Right hindlimb (tissue), 1 donor: ENCODE results near the gene SLC23A3.
"Not testable (repeated sequence)": the region's sequence is repeated elsewhere in the genome, so short reads cannot be mapped to it uniquely, and the experiment has no call there.

Experiments used
- DNase-seq: peaks from one replicate; pipeline ENCODE4 v3.0.0-alpha.2; 2018

The SLC23A3 gene

GRCh38 chr2:219204425-219205164, 34.8 kb upstream of the SLC23A3 start:
- DNase-seq, result no peak

- DNase-seq, result not testable (repeated sequence)
Measured at GRCh38 chr2:219201331-219201730, 31.5 kb upstream of the SLC23A3 start.

- DNase-seq, result not testable (repeated sequence)
Measured at GRCh38 chr2:219200502-219201326, 30.9 kb upstream of the SLC23A3 start.

GRCh38 chr2:219199470-219200211, 29.8 kb upstream of the SLC23A3 start:
- DNase-seq, result no peak

GRCh38 chr2:219198974-219199373, 29.1 kb upstream of the SLC23A3 start:
- no peak for DNase-seq

GRCh38 chr2:219197388-219197787, 27.6 kb upstream of the SLC23A3 start:
- no peak for DNase-seq

- DNase-seq, result no peak
Measured at GRCh38 chr2:219186754-219187456, 17.1 kb upstream of the SLC23A3 start.

- no peak for DNase-seq
Measured at GRCh38 chr2:219184121-219184520, 14.3 kb upstream of the SLC23A3 start.

- DNase-seq, result no peak
Measured at GRCh38 chr2:219183151-219183772, 13.4 kb upstream of the SLC23A3 start.

GRCh38 chr2:219182331-219183150, 12.7 kb upstream of the SLC23A3 start:
- DNase-seq, result no peak

GRCh38 chr2:219181531-219181930, 11.7 kb upstream of the SLC23A3 start:
- DNase-seq, result no peak

GRCh38 chr2:219180961-219181360, 11.1 kb upstream of the SLC23A3 start:
- no peak for DNase-seq

GRCh38 chr2:219179601-219180465, 10.0 kb upstream of the SLC23A3 start:
- no peak for DNase-seq

GRCh38 chr2:219178377-219179175, 8.7 kb upstream of the SLC23A3 start:
- DNase-seq, result no peak

GRCh38 chr2:219177552-219178376, 7.9 kb upstream of the SLC23A3 start, which contains the start of gene RETREG2:
RETREG2 (plus strand) TSS chr2:219178275; CDS start chr2:219178353, 78 bp downstream.
- DNase-seq, result peak; percentile 94

GRCh38 chr2:219176818-219177551, 7.2 kb upstream of the SLC23A3 start, which contains the start of gene CNPPD1:
CNPPD1 (minus strand) TSS chr2:219176925; CDS start chr2:219176828, 97 bp downstream.
- DNase-seq, result peak; percentile 90
